H1 (cell line): ENCODE data around the gene C2.

Source experiments
- KDM1A ChIP-seq: fragments of 200-600, 300-600 bp; sonication (generic); IDR thresholded peaks from 2 replicates; pipeline ENCODE4 v1.7.1; 2016; ENCODE audit warnings: mild to moderate bottlenecking, low read length, borderline replicate concordance
- KDM5A ChIP-seq: fragments of 200-600 bp; IDR thresholded peaks from 2 replicates; pipeline ENCODE4 v1.7.1; 2012; ENCODE audit warnings: mild to moderate bottlenecking, low read length, inconsistent platforms, mixed read lengths
- POLR2A ChIP-seq, 2 experiments: IDR thresholded peaks; 1 replicate in 1 of 2; 2 replicates in 1 of 2; pipeline ENCODE4 v1.6.1; 2011; ENCODE audit warnings: low read depth in 2 of 2, low read length in 2 of 2, mild to moderate bottlenecking in 2 of 2; ENCODE audit errors: control extremely low read depth in 1 of 2
- POLR2AphosphoS5 ChIP-seq: IDR thresholded peaks from 2 replicates; pipeline ENCODE4 v1.6.1; 2011; ENCODE audit warnings: low read depth, low read length

GRCh38 chr6:31947070-31947675 lies 19.7 kb downstream of the C2 start:
- TF ChIP-seq POLR2AphosphoS5 = no peak
- TF ChIP-seq KDM1A = no peak
- no peak for TF ChIP-seq KDM5A
- TF ChIP-seq POLR2A (IDR thresholded peaks at IDR 0.05; ENCODE audit: control extremely low read depth in 1 of 2, low read depth in 2 of 2, low read length in 2 of 2) = no peak
